ENCODE measurements around the gene ZFP92.

ZFP92 gene, protein sequence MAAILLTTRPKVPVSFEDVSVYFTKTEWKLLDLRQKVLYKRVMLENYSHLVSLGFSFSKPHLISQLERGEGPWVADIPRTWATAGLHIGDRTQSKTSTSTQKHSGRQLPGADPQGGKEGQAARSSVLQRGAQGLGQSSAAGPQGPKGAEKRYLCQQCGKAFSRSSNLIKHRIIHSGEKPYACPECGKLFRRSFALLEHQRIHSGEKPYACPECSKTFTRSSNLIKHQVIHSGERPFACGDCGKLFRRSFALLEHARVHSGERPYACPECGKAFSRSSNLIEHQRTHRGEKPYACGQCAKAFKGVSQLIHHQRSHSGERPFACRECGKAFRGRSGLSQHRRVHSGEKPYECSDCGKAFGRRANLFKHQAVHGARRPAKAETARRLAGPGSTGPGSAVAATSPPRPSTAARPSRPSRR

DNA sequence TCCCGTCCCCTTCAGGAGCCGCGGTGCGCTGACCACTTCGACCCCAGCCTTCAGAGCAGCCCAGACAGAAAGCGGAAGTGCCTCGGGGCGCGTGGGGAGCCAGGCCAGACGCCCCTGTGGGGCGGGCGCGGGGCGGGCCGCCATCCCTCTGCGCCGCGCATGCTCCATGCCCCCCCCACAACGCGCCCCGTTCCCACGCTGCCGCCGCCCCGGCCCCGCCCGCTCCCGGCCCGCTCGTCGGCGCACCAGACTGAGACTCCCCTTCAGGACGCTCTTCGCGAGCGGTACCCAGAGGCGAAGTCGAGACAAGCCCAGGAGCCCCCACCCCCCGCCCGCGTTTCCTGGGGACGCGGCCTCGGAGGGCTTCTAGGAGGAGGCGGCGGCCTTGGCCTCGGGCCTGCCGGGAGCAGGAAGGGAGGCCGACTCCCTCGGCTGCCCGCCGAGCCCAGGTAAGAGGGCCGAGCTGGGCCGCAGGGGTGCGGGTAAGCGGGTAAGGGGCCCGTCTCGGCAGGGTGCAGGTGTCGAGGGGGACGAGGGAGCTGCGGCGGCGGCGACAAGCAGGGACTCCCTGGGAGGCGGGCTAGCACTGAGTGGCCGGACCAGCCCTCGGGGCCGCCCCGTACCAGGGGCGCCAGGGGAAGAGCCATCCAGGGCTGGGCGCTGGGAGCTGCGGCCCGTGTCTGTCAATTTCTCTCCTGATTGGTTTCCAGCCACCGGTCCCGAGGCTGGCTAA lies at the start of gene ZFP92:
TSS of gene ZFP92 (plus strand) at position 218 of the 733 bp plus-strand sequence. CDS start 6,851 bp downstream, outside the sequence.
- in situ Hi-C loops (cut with MboI; ENCODE audit: low sequenced_read_pairs): no loop called here

DNA sequence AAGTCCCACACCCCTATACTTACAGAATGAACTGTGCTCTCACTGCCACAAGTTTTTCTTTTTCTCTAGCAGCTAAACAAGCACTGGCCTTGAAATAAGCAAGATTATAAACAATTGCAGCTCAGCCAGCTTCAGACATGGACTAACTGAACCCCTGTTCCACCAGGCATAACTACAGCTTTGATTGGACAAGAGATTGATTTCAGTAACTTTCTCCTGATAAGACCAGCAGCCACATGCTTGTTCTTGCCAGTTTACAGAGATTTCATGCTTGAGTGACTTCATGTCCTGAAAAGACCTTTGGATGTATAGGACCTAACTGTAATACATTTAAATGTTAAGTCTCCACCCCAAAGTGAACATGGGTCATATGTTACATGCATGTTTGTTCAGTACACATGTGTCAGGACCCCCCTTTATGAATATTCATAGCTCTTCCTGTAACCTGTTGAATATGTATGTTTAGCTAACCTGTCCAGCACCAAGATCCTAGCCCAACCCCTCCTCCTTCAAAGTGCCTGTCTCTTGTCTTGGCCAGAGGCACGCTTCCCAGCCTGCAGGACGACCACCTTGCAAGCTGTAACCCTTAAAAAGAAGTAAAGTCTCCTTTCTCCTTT lies 49.4 kb upstream of the ZFP92 start:
- in situ Hi-C loops (cut with MboI; ENCODE audit: low sequenced_read_pairs): no loop called here

DNA sequence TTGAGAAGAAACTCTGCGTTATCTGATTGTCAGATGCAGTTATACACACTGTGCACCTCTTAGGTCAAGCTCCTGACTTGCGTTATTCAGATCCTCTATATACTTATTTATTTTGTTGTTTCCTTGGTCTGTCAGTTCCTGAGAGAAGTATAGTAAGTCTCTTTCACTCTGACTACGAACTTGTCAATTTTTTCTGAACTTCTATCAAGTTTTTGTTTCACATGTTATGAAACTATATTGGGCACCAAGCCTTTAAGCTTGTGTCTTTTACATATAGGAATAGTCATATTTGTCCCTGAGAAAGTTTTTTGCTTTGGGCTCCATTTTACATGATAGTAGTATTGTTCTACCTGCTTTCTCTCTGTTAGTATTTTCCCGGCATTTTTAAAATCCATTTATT lies 45.6 kb upstream of the ZFP92 start:
- in situ Hi-C loops (cut with MboI; ENCODE audit: low sequenced_read_pairs): no loop called here

DNA sequence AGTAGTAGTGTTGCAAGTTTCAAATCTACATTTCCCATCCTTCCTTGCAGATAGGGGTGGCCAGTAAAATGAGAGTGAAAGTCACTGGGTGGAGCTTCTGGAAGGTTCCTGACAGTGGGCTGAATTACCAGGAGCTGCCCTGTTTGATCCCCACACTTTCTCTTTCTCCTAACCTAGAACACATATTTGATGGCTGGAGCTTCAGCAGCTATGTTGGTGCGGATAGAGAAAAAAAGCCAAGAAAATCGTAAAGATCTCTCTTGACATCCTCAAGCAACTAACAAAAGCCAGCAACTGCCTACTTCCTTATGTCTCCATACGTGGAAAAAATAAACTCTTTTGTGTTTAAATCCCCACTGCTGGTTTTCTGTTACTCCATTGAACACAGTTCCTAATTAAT lies 45.2 kb upstream of the ZFP92 start:
- in situ Hi-C loops (cut with MboI; ENCODE audit: low sequenced_read_pairs): no loop called here

DNA sequence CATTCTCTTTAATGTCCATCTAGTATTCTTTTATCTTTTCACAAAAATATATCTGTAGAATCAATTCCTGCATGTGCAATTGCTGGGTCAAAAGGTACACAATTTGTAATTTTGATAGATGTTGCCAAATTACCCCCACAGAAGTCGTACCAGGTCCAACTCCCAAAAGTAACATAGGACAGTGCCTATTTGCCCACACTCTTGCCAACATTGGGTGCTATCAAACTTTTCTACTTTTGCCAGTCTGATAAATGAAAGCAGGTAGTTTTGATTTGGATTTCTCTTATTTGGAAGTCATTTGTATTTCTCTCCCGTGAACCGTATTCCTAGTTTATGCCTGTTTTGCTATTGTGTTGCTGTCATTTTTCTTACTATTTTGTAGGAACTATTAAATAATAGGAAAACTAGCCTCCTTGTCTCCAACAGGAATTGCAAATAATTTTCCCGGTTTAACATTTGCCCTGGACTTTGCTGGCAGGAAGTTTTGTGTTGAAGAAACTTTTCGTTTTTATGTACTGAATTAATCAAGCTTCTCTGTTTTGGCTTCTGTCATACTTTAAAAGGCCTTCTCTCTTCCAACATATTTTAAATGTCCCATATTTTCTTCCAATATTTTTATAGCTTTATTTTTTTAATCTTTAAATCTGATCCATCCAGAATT lies 44.3 kb upstream of the ZFP92 start:
- in situ Hi-C loops (cut with MboI; ENCODE audit: low sequenced_read_pairs): no loop called here

DNA sequence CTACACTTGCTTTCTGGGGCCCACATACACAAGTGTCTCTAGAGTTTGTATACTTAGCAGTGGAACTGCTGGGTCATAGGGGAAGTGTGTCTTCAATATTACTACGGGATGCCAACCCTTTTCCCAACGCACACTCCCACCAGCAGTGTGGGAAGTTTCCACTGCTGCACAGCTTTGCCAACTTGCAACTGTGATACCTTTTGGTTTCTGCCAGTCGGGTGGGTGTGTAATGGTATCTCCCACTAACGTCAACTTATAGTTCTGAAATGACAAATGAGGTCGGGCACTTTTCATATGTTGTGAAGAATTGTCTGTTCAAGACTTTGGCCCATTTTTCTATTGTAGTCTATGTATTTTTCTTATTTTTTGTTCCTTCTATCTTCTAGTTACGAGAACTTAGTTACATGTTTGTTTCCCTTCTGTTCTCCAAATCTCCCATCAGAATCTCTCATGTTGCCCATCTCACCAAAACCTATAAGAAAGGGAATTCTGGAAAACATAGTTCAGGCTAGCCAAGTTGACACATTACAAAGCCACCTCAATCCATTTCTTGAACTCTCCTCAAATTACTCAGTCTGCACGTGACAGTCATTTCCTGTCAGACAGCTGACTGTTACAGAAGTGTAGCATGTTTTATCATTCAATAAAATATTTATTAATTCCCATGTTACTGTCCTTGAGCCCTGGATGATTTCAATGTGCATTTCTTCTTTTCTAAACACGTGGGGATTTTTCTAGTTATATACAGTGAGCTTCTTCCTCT lies 40.8 kb upstream of the ZFP92 start:
- in situ Hi-C loops (cut with MboI; ENCODE audit: low sequenced_read_pairs): no loop called here

DNA sequence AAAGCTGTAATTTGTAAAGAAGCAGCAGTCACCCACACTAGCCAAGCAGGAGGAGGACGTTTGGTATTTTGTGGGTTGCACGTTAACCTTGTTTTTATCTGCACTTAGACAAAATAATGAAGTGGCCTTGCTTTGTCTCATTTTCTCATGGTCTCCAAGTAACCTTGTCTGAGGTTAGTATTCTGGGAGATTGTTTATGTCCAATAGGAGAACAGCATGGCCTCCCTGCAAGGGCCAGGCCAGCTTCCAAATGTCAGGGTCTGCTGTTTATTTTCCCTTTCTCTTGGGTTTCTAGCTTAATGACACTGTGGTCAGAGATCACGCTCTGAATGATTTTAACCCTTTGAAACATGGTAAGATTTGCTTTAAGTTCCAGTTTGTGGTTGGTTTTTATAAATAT lies 40.0 kb upstream of the ZFP92 start:
- in situ Hi-C loops (cut with MboI; ENCODE audit: low sequenced_read_pairs): no loop called here

DNA sequence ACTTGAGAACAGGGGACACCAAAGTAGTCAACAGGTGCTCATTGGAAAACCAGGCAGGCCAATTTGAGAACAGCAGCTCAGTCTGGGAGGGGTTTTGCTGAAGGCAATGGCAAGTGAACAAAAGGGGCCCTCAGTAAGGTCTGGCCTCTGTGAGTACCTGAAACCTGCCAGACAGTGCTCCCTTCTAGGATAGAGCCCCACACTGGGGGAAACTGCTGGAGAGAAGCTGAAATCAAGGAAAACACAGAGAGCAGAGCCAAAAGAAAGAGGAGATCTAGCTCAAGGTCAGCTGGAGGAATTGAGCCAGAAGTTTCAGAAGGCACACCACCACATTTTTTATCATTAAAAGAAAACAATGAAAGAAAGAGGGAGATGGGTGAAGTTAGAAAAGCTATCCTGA lies 38.3 kb upstream of the ZFP92 start:
- in situ Hi-C loops (cut with MboI; ENCODE audit: low sequenced_read_pairs): no loop called here

DNA sequence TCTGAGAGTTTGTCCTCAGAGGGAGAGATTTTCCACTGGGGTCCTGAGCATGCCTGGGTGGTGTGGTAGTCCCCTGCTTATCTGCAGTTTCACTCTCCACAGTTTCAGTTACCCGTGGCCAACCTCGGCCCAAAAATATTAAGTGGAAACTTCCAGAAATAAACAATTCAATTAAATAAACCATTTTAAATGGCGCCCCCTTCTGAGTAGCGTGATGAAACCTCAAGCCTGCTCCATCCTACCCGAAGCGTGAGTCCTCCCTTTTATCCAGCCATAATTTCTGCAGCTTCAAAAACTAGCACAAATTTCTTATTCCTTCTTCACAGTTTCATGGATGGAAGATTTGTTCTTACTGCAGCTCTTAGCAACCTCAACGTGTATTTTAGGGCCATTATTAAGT lies 36.8 kb upstream of the ZFP92 start:
- in situ Hi-C loops (cut with MboI; ENCODE audit: low sequenced_read_pairs): no loop called here

DNA sequence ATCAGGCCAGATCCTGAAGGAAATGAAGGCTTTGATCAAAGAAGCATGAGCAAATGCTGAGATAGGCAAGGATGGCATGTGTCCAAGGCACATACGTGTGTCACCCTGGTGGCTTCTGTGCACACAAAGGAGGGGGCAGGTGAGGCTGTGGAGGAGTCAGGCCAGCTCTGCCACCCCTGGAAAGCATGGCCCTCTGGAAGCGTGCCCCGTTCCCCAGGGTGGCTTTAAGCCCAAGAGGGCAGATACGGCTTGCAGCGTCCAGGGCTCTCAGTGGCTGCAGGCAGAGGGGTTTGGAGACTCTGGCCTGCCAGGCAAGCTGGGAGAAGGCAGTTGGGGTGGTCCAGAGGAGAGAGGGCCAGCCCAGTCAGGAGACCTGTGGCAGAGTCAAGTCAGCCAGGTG lies 35.7 kb upstream of the ZFP92 start:
- in situ Hi-C loops (cut with MboI; ENCODE audit: low sequenced_read_pairs): no loop called here

DNA sequence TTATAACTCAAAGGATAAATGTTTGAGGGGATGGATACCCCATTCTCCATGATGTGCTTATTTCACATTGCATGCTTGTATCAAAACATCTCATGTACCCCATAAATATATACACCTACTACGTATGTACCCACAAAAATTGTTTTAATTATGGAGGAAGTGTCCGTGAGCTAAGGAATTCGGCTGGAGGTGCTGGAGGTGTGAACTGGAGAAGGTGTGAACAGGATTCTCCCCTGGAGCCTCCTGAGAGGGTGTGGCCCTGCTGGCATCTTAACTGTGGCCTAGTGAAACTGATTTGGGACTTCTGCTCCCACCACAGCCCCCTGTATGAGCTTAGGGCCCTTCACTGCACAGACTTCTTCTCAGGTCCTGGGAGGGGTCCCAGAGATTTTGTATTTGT lies 33.5 kb upstream of the ZFP92 start:
- in situ Hi-C loops (cut with MboI; ENCODE audit: low sequenced_read_pairs): no loop called here

DNA sequence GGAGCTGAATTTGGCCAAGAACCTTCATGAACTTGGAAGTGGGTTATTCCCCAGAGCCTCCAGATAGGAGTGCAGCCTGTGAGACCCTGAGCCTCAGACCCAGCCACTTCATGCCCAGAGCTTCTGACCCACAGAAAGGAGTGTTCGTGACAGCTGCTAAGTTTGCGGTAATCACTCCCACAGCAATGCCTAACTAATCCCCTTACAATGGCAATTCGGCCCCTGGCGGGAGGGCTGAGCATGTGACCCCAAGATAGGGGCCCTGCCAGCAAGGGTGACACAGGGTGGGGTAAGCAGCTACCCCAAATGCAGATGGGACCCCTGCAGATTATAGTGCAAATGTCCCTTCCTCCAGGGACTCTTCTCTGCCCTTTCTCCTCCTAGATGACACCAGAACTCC lies 32.7 kb upstream of the ZFP92 start:
- in situ Hi-C loops (cut with MboI; ENCODE audit: low sequenced_read_pairs): no loop called here

DNA sequence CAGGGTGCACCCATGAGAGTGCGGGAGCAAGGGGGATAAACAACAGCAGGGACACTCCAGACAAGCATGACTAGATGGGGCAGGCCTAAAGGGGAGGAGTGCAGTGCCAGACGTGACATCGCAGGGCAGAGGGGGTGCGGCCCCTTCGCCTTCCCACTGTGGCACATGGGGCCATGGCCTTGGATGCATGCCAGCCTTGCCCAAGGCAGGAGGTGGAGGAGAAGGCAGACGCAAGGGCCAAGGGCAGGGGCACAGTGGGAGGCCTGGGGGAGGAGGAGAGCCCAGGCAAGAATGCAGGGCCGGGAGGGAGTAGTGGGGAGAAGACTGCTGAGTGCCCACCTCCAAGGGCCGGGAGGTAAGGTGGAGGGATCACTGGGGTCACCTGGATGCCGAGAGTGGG lies 31.8 kb upstream of the ZFP92 start:
- in situ Hi-C loops (cut with MboI; ENCODE audit: low sequenced_read_pairs): no loop called here

DNA sequence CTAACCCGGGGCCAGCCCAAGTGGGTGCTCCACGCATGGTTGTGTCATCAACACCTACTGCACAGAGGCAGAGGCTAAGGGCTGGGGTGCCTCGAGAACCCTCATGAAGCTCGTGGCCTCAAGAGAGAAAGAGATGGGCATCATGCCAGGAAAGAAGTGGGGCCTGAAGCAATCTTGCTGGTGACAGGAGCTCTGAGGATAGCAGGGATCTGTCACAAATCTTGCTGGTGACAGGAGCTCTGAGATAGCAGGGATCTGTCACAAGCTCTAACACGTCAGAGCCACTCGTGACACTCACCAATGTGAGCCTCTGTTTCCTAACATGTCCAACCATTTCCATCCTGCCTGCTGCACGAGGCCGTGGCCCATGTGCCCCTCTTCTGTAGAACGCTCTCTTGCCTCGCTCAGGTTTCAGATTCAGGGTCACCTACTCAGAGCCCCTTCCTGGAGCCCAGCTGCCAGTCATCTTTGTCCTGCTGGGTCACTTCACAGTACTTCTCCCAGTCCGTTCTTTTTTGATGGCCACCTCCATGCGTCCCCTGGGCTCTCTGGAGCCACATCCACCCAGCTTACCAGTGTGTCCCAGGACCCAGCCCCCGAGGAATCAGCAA lies 31.2 kb upstream of the ZFP92 start:
- in situ Hi-C loops (cut with MboI; ENCODE audit: low sequenced_read_pairs): no loop called here

DNA sequence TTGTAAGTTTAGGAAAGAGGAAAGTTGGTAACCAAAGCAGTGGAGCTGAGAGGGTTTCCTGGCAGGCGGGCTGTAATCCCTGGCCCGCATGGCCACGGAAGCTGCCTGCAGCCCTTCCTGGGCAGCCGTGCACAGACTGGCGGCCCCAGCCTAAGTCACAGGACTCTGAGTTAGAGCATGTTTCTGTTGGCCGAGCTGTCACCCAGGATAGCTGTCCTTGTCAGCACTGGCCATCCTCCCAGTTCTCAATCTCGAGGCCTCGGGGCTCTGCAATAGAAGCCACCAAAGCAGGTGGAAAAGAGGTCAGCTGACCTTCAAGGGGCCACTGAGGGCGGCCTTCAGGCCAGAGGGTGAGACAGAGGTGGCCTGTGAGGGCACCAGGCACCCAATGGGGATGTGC lies 30.6 kb upstream of the ZFP92 start:
- in situ Hi-C loops (cut with MboI; ENCODE audit: low sequenced_read_pairs): no loop called here

DNA sequence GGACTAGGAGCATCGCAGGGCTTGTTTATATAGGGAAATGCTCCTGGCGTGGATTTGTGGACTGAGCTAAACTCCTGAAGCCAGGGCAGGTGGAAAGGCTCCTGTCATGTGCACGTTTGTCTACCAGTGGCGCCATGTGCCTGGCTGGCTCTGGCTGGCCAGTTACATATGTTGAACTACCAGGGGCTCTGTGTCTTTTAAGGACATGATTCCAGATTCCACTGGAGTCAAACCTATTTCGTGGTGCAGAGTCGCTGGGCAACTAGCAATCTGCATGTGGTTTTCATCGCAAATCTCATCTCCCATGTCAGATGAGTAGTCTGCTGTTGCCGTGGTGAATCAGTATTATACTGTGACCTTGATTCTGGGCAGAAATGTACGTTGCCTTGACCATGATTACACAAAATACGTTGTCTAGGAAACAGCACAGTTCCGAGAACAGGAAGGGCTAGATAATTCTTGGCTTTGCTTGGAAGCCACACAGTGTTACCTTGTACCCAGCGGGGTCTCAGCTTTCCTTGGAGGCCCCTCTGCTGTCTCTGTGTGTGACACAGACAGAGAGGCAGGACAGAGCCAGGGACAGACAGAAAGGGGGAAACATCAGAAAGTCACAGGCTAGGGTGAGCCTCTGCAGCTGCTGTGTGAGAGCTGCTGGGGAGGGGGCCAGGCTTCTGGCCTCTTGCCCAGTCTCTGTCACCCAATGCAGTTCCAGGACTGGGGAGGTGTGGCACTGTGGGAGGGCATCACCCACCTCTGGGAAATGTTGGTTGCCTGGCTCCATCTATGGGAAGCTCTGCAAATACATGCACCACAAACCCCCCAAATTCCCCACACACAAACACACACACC lies 29.4 kb upstream of the ZFP92 start:
- in situ Hi-C loops (cut with MboI; ENCODE audit: low sequenced_read_pairs): no loop called here

DNA sequence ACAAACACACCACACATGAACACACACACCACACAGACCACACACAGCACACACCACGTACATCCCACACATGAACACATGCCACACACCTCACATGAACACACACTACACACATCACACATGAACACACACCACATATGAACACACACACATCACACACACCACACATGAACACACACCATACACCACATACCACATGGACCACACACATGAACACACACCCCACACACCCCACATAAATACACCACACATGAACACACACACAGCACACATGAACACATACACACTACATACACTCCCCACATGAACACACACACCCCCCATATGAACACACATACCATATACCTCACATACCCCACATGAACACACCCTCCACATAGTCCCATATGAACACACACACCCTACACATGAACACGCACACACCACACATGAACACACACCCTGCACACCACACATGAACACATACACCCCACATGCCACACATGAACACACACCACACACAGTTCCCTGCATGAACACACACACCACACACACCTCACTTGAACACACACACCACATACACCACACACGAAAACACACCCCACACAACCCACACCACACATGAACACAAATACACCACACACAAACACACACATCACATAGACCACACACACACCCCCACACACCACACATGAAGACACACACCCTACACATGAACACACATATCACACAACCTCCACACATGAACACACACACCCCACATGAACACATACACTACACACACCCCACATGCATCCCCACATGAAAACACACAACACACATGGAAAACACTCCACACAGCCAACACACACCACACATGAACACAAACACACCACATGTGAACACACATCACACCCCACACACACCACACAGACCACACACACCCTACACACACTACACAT lies 28.4 kb upstream of the ZFP92 start:
- in situ Hi-C loops (cut with MboI; ENCODE audit: low sequenced_read_pairs): no loop called here

DNA sequence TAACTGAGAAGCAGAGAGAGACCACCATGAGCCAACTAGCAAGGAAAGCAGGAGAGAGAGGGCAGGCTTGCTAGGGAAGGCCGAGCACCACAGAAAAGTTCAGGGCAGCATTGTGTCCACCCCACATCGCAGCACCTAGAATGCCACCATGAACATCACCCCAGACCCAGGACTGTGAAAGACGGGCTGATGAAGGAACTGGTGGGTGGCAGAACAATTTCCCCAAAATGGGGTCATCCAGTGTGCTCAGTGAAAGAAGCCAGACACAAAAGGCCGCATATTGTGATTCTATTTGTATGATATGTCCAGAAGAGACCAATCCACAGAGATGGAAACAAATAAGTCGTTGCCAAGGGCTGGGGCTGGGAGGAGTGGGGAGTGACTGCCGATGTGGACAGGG lies 26.9 kb upstream of the ZFP92 start:
- in situ Hi-C loops (cut with MboI; ENCODE audit: low sequenced_read_pairs): no loop called here
